Ramos (cell line): ENCODE results near the gene DARS1.

Experiments
- in situ Hi-C: fragments of 300-500 bp; cut with MboI; formaldehyde crosslinking; loops from one replicate; pipeline ENCODE4 v1.14.3; 2022; ENCODE audit warnings: low sequenced_read_pairs; ENCODE audit not compliant: unreplicated experiment

Gene DARS1

GRCh38 chr2:136016836-136017235, 31.4 kb upstream of the DARS1 start:
- in situ Hi-C loops: no loop called here

GRCh38 chr2:136016427-136016826, 31.0 kb upstream of the DARS1 start:
- in situ Hi-C loops: no loop called here

GRCh38 chr2:136015699-136016098, 30.3 kb upstream of the DARS1 start:
- in situ Hi-C loops: no loop called here

GRCh38 chr2:136014411-136014810, 29.0 kb upstream of the DARS1 start:
- in situ Hi-C loops: no loop called here

- in situ Hi-C loops: no loop called here
Measured at GRCh38 chr2:136013955-136014354, 28.5 kb upstream of the DARS1 start.

- in situ Hi-C loops: no loop called here
Measured at GRCh38 chr2:136013136-136013685, 27.8 kb upstream of the DARS1 start.

- in situ Hi-C loops: no loop called here
Measured at GRCh38 chr2:136012315-136012714, 26.9 kb upstream of the DARS1 start.

- in situ Hi-C loops: no loop called here
Measured at GRCh38 chr2:136010126-136010525, 24.7 kb upstream of the DARS1 start.

- in situ Hi-C loops: no loop called here
Measured at GRCh38 chr2:136008205-136008865, 22.9 kb upstream of the DARS1 start.

- in situ Hi-C loops: no loop called here
Measured at GRCh38 chr2:136006658-136007057, 21.2 kb upstream of the DARS1 start.

- in situ Hi-C loops: no loop called here
Measured at GRCh38 chr2:136005462-136006196, 20.2 kb upstream of the DARS1 start.

- in situ Hi-C loops: no loop called here
Measured at GRCh38 chr2:136004965-136005364, 19.5 kb upstream of the DARS1 start.

- in situ Hi-C loops: no loop called here
Measured at GRCh38 chr2:136001131-136001530, 15.7 kb upstream of the DARS1 start.

- in situ Hi-C loops: no loop called here
Measured at GRCh38 chr2:136000502-136000901, 15.1 kb upstream of the DARS1 start.

- in situ Hi-C loops: loop anchor here (5.0 to 10.0 kb wide), 2 partner anchors 117 to 385 kb away; partner anchors contain the start of gene CXCR4
Measured at GRCh38 chr2:135999899-136000298, 14.5 kb upstream of the DARS1 start.

GRCh38 chr2:135998879-135999278, 13.5 kb upstream of the DARS1 start:
- in situ Hi-C loops: loop anchor here (5.0 to 10.0 kb wide), 2 partner anchors 118 to 386 kb away; partner anchors contain the start of gene CXCR4

- in situ Hi-C loops: loop anchor here (5.0 to 10.0 kb wide), 2 partner anchors 120 to 387 kb away; partner anchors contain the start of gene CXCR4
Measured at GRCh38 chr2:135997380-135997779, 12.0 kb upstream of the DARS1 start.

- in situ Hi-C loops: loop anchor here (5.0 to 10.0 kb wide), 2 partner anchors 121 to 388 kb away; partner anchors contain the start of gene CXCR4
Measured at GRCh38 chr2:135996304-135996703, 10.9 kb upstream of the DARS1 start.

- in situ Hi-C loops: loop anchor here (10.0 kb wide), 1 partner anchor 391 kb away; no protein-coding TSS in a partner anchor
Measured at GRCh38 chr2:135994281-135994680, 8.9 kb upstream of the DARS1 start.

- in situ Hi-C loops: loop anchor here (10.0 kb wide), 1 partner anchor 391 kb away; no protein-coding TSS in a partner anchor
Measured at GRCh38 chr2:135993421-135993820, 8.0 kb upstream of the DARS1 start.

GRCh38 chr2:135991861-135992260, 6.4 kb upstream of the DARS1 start:
- in situ Hi-C loops: loop anchor here (10.0 kb wide), 1 partner anchor 393 kb away; no protein-coding TSS in a partner anchor
